ENCODE results near the gene AP1G2.
A peak's percentile ranks its signal among the peaks of the same experiment; 100 is the strongest.

The AP1G2 gene

GRCh38 chr14:23569443-23570151, 2.0 kb upstream of the AP1G2 start:
- DNase-seq = peak in 1 of 2 experiments; percentile 49

GRCh38 chr14:23568600-23569331, 1.2 kb upstream of the AP1G2 start:
- no peak for DNase-seq

- no peak for DNase-seq
Observed at GRCh38 chr14:23568021-23568599, 519 bp upstream of the AP1G2 start.

DNA sequence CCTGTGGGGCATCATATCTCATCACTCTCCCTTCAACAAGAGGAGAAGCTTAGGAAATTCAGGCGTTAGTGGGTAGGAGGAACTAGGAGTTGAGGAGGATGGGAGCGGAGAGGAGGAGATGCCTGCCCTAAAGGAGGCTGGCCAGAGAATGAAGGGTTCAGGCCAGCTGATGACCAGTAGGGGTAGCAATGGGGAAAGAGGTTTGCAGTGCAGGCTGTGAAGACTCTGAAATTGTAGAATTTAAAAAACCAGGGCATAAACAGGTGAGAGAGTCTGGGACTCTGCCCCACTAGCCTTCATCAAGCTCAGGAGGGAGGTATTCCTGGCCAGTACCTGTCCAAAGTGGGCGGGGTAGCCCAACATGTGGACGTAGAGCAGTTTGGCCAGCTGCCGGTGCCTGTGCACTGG, 809 bp downstream of the AP1G2 start:
- peak in 1 of 2 experiments; percentile 38 for DNase-seq

- DNase-seq = no peak
Observed at GRCh38 chr14:23566112-23566777, 1.3 kb downstream of the AP1G2 start.

DNA sequence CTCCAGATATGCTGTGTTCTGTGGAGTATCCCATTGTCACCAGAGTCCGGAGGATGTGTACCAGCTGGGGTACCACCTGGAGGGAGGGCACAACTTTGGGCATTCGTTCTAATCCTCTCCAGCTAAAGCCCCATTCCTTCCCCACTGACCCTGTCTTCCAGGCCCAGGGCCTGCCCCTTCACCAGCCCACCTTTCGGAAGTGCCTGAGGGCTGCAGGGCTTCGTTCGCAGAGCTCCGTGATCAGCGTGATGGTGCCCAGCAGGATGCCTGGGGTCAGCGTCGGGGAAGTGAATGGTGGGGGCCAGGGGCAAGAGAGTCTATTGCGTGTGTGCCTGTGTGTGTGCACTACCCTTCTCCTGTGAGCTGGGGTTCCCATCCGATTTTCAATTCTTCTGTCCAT, 2.0 kb downstream of the AP1G2 start:
- DNase-seq = no peak

DNA sequence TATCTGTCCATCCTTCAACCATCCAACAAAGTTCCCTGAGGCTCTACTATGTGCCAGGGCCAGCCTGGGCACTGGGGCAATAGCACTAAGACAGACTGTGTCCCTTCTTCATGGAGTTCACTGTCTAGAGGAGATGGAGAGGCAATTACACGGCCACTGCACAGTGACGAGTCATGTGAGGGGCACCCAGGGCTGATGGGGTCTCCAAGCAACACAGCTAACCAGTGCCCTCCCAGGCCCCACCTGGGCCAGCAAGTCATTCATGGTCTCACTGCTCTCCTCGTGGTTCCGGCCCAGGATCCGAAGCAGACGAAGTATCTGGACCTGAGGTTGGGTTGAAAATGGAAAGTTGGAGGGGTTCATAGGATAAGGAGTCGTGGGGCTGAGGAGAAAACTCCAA, 2.7 kb downstream of the AP1G2 start:
- DNase-seq = no peak

DNA sequence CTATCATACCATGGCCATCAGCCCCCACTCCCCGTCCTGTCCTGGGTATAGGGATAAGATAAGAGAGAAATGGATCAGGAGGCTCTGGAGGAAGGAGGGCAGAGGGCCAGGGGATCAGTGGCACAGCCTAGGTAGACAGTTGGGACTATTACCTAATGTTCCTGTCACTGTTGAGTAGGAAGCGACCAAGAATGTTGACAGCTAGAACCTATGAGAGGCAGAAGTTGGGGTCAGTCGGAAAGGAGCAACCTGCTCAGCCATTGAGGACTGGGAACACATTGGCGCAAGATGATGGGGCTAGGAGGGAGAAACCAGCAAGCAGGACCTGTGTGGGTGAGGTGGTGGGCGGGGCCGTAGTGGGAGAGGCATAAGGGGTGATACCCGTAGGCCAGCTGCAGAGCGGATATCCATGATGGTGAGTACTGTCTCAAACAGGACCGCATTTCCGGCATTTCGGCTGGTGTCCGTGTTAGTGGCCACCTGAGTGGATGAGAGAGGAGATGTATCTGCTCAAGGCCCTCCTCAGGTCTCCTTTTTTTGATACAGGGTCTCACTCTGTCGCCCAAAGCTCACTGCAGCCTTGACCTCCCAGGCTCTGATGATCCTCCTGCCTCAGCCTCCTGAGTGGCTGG, 3.3 kb downstream of the AP1G2 start:
- DNase-seq = no peak

GRCh38 chr14:23563473-23564180, 4.0 kb downstream of the AP1G2 start:
- no peak for DNase-seq

GRCh38 chr14:23562822-23563472, 4.6 kb downstream of the AP1G2 start:
- peak in 1 of 2 experiments; percentile 31 for DNase-seq

DNA sequence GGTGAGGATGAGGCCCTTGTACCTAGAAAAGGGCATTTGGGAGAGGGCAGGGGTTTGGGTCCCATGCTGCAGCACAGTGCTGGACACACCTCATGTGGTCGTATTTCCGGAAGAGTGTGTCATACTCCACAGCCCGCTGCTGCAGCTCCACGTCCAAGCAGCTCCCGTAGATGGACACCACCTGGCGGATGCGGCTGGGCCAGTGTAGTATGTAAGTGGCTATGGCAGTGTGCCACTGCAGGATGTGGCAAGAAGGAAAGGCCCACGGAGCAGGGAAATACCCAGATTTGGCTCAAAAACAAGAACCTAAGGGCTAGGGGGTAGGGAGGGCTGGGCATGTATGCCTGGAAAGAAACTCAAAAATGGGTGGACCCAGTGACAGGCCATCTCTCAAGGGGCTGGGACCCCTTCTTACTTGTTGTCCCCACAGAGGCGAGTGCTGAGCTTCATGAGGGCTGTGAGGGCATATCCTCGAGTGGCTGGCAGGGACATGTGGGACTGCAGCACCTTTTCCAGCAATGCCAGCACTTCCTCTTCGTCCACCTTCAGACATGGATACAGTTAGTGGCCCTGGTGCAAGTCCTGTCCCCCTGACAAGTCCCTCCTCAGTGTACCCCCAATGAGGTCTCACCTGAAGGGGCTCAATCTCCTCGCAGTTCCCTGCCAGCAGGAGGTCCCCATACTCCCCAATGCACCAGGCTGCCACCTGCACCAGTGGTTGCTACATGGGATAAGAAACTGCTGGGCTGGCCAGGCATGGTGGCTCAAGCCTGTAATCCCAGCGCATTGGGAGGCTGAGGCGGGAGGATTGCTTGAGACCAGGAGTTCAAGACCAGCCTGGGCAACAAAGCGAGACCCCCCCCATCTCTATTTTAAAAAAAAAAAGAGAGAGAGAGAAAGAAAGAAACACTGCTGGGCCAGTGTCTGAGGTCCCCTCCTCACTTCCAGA, 5.4 kb downstream of the AP1G2 start:
- no peak for DNase-seq

DNA sequence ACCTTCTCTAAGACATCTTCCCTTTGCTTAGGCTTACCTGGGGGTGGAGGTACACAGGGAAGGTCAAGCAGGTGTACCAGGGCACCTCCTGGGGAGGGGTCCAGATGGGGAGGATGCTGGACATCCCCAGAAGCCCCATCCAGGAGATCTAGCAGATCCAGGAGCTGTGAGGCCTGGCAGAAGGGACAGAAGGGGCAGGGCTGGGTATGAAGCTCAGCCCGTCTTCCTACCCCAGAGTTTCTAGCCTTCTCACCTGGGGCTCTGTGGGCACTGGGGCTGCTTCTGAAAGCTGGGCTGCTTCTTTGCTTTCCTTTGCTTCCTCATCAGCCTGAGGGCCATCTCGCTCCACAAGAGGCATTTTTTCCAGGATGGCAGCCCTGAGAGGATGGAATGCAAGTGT, 6.3 kb downstream of the AP1G2 start:
- DNase-seq = no peak

- no peak for DNase-seq
Observed at GRCh38 chr14:23559926-23560520, 7.6 kb downstream of the AP1G2 start.

DNA sequence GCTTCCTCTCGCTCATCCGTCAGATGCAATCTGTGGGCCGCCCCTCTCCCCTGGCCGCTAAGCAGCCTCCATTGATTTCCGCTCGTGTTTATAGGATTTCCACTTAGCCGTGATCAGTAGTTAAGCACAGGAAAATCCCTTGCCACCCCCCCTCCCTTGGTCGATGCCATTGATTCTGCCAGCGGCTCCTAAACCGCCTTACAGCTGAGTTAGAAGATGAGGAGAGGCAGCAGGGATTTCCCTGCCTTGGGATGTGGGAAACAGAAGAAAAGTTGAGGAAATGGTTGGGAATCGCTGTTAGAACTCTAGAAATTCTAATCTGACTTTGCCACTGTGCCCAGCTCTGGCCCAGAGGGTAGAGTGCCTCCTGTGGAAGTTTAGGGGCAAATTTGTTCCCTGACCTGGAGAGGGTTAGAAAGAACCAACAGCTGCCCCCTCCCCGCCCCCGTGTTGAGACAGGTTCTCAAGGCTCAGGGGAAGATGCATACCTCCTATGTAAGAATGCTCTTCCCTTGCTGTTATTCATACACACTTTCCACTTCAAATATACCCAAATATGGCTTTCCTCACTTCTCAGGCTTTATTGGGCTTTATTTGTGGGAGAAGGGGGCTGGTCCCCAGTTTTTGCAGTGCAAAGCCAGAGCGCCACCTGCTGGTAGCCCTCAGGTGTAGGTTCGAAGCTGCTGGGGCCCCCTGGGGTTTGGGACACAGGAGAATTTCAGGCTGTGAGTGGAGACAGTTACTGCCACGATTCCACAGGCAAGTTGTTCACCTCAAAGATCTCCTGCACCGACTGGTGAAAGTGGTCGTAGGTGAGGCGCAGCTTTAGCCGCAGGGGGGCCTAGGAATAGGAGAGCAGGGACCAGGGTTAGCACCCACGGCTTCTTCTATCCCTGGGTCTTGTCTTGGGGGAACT, 8.3 kb downstream of the AP1G2 start:
- DNase-seq = peak in 1 of 2 experiments; percentile 33

GRCh38 chr14:23558346-23559009, 9.1 kb downstream of the AP1G2 start:
- DNase-seq = no peak

DNA sequence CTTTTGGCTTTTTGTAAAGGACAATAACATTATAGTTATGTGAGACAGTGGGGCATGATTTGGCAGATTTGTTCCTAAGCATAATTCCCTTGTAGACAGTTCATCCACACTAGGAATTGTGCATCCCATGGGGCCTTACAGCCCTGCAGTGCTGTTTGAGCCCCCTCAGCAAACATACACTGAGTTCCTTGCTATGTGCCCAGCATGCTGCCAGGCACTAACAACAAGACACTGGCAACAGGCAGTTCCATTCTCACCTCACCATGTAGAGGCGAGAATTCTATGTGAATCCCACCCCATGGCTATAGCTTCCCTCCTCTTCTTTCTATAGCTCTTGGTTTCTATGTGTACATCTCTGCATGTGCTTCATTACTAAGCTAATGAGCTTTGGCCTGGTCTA, 9.6 kb downstream of the AP1G2 start:
- DNase-seq = no peak

DNA sequence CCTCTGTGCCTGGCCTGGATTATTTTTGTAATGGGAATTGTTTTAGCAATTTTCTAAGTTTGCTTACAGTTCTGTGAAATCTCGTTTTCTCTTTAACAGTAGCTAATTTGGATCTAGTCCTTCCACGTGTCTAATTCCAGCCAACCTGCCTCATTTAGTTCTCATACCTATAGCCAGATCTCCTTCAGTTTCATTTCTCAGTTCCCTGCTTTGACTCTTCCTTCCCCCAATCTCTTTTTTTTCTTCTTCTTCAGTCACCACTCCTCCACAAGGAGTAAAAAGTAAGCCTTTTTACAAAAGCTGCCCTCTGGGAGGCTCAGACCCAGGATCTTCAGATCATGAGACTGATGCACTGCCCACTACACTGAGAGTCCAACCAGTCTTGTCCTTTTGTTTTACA, 10.1 kb downstream of the AP1G2 start:
- no peak for DNase-seq

DNA sequence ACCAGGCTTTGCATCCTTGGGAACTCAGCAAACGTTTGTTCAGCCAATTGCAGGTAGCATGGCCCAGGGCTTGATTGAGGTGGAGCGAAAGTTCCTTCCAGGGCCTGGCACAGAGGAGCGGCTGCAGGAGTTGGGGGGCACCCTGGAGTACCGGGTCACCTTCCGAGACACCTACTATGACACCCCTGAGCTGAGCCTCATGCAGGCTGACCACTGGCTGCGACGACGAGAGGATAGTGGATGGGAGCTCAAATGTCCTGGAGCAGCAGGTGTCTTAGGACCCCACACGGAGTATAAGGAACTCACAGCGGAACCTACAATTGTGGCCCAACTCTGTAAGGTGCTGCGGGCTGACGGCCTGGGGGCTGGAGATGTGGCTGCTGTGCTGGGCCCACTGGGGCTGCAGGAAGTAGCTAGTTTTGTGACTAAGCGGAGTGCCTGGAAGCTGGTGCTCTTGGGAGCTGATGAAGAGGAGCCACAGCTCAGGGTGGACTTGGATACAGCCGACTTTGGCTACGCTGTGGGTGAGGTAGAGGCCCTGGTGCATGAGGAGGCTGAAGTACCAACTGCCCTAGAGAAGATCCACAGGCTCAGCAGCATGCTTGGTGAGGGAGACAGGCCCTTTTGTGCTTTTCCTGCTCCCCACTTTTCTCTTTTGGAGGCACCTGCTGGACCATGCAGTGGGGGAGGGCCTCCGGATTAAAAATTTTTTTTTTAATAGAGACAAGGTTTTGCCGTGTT, 10.7 kb downstream of the AP1G2 start:
- DNase-seq = no peak
